ENCODE measurements around the gene C22orf23.

DNA sequence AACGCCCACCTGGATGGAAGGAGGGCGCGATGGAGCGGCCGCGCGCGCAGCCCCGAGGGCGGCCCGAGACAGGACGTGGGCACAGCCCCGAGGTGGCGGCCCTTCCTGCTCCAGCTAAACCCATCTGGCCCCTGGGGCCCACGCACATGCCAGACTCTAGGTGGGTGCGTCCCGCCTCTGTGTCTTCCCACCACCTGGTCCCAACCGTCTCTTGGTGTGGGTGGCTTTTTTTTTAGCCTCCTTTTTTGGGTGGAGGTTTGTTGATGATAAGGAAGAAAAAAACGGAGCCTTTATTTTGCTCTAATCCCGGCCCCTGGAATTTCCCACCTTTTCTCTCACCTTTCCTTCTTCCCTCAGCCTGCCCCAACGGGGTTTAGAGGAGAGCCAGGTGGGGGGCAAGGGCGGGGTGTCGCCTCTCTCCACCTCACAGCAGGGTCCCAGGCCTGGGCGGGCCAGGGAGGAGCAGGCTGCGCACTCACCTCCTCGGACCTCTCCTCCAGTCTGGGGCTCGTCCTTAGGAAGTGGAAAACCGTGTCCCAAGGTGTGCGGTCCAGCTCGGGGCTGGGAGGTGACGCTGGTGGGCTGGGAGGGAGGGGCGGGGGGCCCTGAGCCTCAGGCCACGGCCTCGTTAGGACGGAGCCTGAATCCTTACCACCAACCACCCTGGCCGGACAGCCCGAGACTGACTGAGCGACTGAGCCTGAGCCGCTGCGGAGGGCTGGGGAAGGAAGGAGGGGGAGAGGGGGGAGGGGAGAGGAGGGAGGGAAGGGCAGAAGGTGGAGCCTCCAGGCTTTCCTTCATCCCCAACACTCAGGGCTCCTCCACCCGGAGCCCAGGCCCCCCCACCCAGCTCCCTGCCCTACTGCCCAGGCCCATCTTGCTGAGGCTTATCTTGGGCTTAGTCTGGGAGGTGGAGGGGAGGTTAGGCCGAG lies 30.7 kb upstream of the C22orf23 start, which contains the start of gene SOX10:
- no peak for TF ChIP-seq CTCF (optimal IDR thresholded peaks at IDR 0.05 in 1 of 3, IDR thresholded peaks at IDR 0.05 in 1 of 3, conservative IDR thresholded peaks at IDR 0.05 in 1 of 3; ENCODE audit: extremely low read depth in 1 of 3, insufficient read depth in 2 of 3, low read length in 3 of 3)
- no peak for TF ChIP-seq EZH2 (IDR thresholded peaks at IDR 0.05; ENCODE audit: low read length)
